GM21367 (cell line): Measurements from ENCODE around the gene RMDN2.
A peak's percentile ranks its signal among the peaks of the same experiment; 100 is the strongest.

Source experiments
- ATAC-seq: cut with Tn5 transposase; IDR thresholded peaks from one replicate; pipeline ENCODE4 v1.9.1; 2021; ENCODE audit not compliant: unreplicated experiment

The RMDN2 gene

GRCh38 chr2:38037757-38038621 is 112.9 kb downstream of the RMDN2 start:
- ATAC-seq: peak; percentile 72

GRCh38 chr2:38038682-38039081 is 113.6 kb downstream of the RMDN2 start:
- ATAC-seq: no peak

- no peak for ATAC-seq
These were observed 114.2 kb downstream of the RMDN2 start for GRCh38 chr2:38039121-38039910.

GRCh38 chr2:38045811-38046210 is 120.7 kb downstream of the RMDN2 start:
- no peak for ATAC-seq

- ATAC-seq: no peak
These were observed 131.1 kb downstream of the RMDN2 start for GRCh38 chr2:38056216-38056615.

- no peak for ATAC-seq
These were observed 132.7 kb downstream of the RMDN2 start for GRCh38 chr2:38057651-38058410.

GRCh38 chr2:38060236-38061018 is 135.3 kb downstream of the RMDN2 start:
- no peak for ATAC-seq

- ATAC-seq: no peak
These were observed 139.9 kb downstream of the RMDN2 start for GRCh38 chr2:38064801-38065501.

GRCh38 chr2:38065502-38066135 is 140.5 kb downstream of the RMDN2 start:
- ATAC-seq: no peak

- ATAC-seq: no peak
These were observed 141.5 kb downstream of the RMDN2 start for GRCh38 chr2:38066421-38067115.
